Uterus (tissue), 4 donors: ENCODE measurements around the gene SMAD5. TPM values are rescaled to one million over a fixed set of nuclear protein-coding genes. Genes with fewer than 3 reads are reported as not detected.

Experiments used
- DNase-seq, 2 donors: peaks; one replicate each; pipeline ENCODE4 v3.0.0-alpha.2; 2019 to 2020
- H3K27ac ChIP-seq, 2 donors: fragments of 200-600 bp; sonication (generic); 1 replicate in 1 of 2; 2 replicates in 1 of 2; pipeline ENCODE4 v1.5.1; 2016 to 2018
- H3K27me3 ChIP-seq, 2 donors: fragments of 200-600 bp; sonication (generic); one replicate each; pipeline ENCODE4 v1.5.1; 2018 to 2019; ENCODE audit warnings: control low read depth in 1 of 2
- H3K36me3 ChIP-seq, 2 donors: fragments of 200-600 bp; sonication (generic); one replicate each; pipeline ENCODE4 v1.5.1; 2019; ENCODE audit warnings: control low read depth in 1 of 2
- H3K4me1 ChIP-seq, 2 donors: fragments of 200-600 bp; sonication (generic); one replicate each; pipeline ENCODE4 v1.5.1; 2018 to 2019; ENCODE audit warnings: control low read depth in 1 of 2
- H3K4me3 ChIP-seq, 2 donors: fragments of 200-600 bp; sonication (generic); 1 replicate in 1 of 2; 2 replicates in 1 of 2; pipeline ENCODE4 v1.5.1; 2018 to 2019; ENCODE audit warnings: mild to moderate bottlenecking in 1 of 2
- H3K9me3 ChIP-seq, 2 donors: fragments of 200-600 bp; sonication (generic); one replicate each; pipeline ENCODE4 v1.5.1; 2019; ENCODE audit warnings: control low read depth in 1 of 2
- CTCF ChIP-seq, 4 experiments: fragments of 200-600 bp in 2 of 4; fragments of 450-650 bp in 2 of 4; sonication (generic) in 2 of 4; IDR thresholded peaks; one replicate each; pipeline ENCODE4 v1.5.1; 2016 to 2019; ENCODE audit warnings: antibody characterized with exemption in 4 of 4, mild to moderate bottlenecking in 2 of 4, moderate library complexity in 1 of 4
- POLR2A ChIP-seq, 2 donors: fragments of 450-650 bp; IDR thresholded peaks; one replicate each; pipeline ENCODE4 v1.6.1; 2016; ENCODE audit warnings: antibody characterized with exemption in 2 of 2, mild to moderate bottlenecking in 1 of 2, moderate library complexity in 1 of 2
- intact Hi-C: fragments of 100-400 bp; cut with DNase I; formaldehyde crosslinking; loops from one replicate; pipeline ENCODE4 v1.15.1; 2023; ENCODE audit warnings: low total_unique reads
- total RNA-seq, 4 donors: library from RNA; depleted of rRNA in 3 of 4; stranded (reverse); fragments of >200 nt in 3 of 4; gene quantifications; one replicate each; pipeline versions ENCODE4 v1.1.0 to v1.2.4, GENCODE V29; 2014 to 2023
- donor health status: DM: yes; HTN: yes; CAD: no.

The SMAD5 gene
- total RNA-seq, 4 donors from 2014 or later: 33.0 to 193 (median 102) TPM

GRCh38 chr5:136212252-136212721, 79.6 kb downstream of the SMAD5 start:
- Histone ChIP-seq H3K9me3 (no peaks in the 10 kb centered on the region), H3K27ac (no peak overlapping the region), H3K4me1 (no peaks in the 10 kb centered on the region), H3K4me3 (no peak overlapping the region), H3K27me3 (no peaks in the 10 kb centered on the region), H3K36me3 (no peaks in the 10 kb centered on the region)
- peak; percentile 30 to 44 for DNase-seq
- no peak for TF ChIP-seq POLR2A (IDR thresholded peaks at IDR 0.05)
- TF ChIP-seq CTCF (IDR thresholded peaks at IDR 0.05): peak; percentile 67 to 80 (median 78)
- intact Hi-C loops: loop anchor here (10.0 kb wide), 1 partner anchor 267 kb away; no protein-coding TSS in a partner anchor

DNA sequence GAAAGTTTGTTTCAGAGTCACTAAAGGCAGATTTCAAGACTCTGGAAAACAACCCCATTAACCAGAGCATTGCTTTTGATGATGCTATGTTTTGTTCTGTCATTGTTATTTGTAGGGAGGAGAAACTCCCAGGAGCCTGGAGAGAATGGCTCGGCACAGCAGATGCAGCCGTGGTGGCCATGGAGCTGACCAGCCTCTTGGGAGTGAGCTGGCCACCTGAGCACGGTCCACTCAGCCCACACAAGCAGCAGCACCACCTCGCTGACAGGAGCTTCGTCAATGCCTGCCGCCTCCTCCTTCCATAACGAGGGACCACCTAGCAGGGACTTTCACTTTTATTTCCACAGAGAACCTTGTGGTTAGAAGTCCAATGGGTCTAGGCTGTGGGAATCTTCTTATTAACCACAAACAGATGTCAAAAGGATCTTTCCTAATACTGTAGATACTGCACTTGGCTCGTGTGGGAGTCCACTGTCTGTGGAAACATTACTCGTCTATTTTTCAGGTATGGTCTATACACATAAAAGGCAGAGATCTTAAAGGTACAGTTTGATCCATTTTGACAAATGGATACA, 81.4 kb downstream of the SMAD5 start:
- TF ChIP-seq POLR2A (IDR thresholded peaks at IDR 0.05) (no peak), CTCF (IDR thresholded peaks at IDR 0.05) (no peak)
- H3K4me1 ChIP-seq: no peaks in the 10 kb centered on the region
- H3K36me3 ChIP-seq: no peaks in the 10 kb centered on the region
- intact Hi-C loops: loop anchor here (10.0 kb wide), 1 partner anchor 269 kb away; no protein-coding TSS in a partner anchor
- no peak overlapping the region for H3K4me3 ChIP-seq
- H3K27me3 ChIP-seq: no peaks in the 10 kb centered on the region
- H3K27ac ChIP-seq: no peak overlapping the region
- no peaks in the 10 kb centered on the region for H3K9me3 ChIP-seq
- DNase-seq: no peak

DNA sequence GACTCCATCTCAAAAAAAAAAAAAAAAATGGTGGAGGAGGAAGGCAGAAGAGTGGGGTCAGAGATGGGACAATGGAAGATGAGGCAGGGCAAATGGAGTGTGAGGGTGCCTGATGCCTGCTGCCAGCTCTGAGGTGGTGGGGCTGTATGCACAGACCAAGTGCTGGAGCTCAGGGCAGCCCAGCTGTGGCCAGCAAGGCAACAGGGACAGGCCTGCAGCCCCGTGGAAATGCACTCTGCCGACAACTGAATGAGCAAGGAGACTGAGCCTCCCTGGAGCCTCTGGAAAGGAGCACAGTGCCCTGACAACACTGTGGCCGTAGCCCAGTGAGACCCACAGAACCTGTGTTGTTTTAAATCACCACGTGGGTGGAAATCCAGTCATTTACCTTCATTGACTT, 83.2 kb downstream of the SMAD5 start:
- no peak for DNase-seq
- intact Hi-C loops: loop anchor here (10.0 kb wide), 1 partner anchor 271 kb away; no protein-coding TSS in a partner anchor
- H3K4me1 ChIP-seq: no peaks in the 10 kb centered on the region

GRCh38 chr5:136216230-136216629, 83.6 kb downstream of the SMAD5 start:
- TF ChIP-seq CTCF (IDR thresholded peaks at IDR 0.05): no peak
- TF ChIP-seq POLR2A (IDR thresholded peaks at IDR 0.05): no peak
- H3K4me1 ChIP-seq: no peaks in the 10 kb centered on the region
- H3K27ac ChIP-seq: no peak overlapping the region
- H3K4me3 ChIP-seq: no peak overlapping the region
- no peaks in the 10 kb centered on the region for H3K27me3 ChIP-seq
- intact Hi-C loops: loop anchor here (10.0 kb wide), 1 partner anchor 271 kb away; no protein-coding TSS in a partner anchor
- H3K9me3 ChIP-seq: no peaks in the 10 kb centered on the region
- no peaks in the 10 kb centered on the region for H3K36me3 ChIP-seq
- no peak for DNase-seq

More for the DNA sequence above, 83.2 kb downstream of the SMAD5 start:
- Histone ChIP-seq H3K36me3 (no peaks in the 10 kb centered on the region), H3K9me3 (no peaks in the 10 kb centered on the region), H3K27ac (no peak overlapping the region), H3K27me3 (no peaks in the 10 kb centered on the region), H3K4me3 (no peak overlapping the region)
- no peak for TF ChIP-seq POLR2A (IDR thresholded peaks at IDR 0.05)
- no peak for TF ChIP-seq CTCF (IDR thresholded peaks at IDR 0.05)

DNA sequence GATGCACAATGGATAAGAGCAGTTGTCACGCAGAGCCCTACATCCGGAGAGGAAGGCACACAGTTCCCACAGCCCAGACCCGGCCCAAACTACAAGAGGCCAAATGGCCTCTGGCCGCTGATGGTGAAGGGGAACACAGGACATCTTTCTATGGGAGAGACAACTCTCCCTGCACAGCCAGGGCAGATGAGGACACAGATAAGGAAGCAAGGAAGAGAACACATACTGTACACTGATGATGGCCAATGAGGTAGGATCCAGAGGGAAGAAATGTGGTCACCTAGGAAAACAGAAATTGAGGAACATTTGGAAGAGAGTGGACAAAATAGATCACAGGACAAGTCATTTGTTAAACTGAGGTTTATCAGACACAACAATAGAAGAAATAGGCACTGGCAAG, 88.7 kb downstream of the SMAD5 start:
- no peak overlapping the region for H3K27ac ChIP-seq
- TF ChIP-seq POLR2A (IDR thresholded peaks at IDR 0.05) (no peak), CTCF (IDR thresholded peaks at IDR 0.05) (no peak)
- intact Hi-C loops: no loop called here
- H3K36me3 ChIP-seq: no peaks in the 10 kb centered on the region
- H3K4me3 ChIP-seq: no peak overlapping the region
- no peaks in the 10 kb centered on the region for H3K9me3 ChIP-seq
- no peaks in the 10 kb centered on the region for H3K4me1 ChIP-seq
- no peak for DNase-seq
- H3K27me3 ChIP-seq: no peaks in the 10 kb centered on the region
